Measurements from ENCODE around the gene BIN1. TPM values are rescaled to one million over a fixed set of nuclear protein-coding genes. Genes with fewer than 3 reads are reported as not detected.

BIN1 gene
- total RNA-seq, 1 experiment from 2014 or later = 31.8 TPM

- TF ChIP-seq ELF1 (IDR thresholded peaks at IDR 0.05; ENCODE audit: borderline replicate concordance, low read depth) (no peak), SIN3A (IDR thresholded peaks at IDR 0.05; ENCODE audit: low read depth) (no peak), POLR2AphosphoS5 (IDR thresholded peaks at IDR 0.05; ENCODE audit: low read depth, low read length) (no peak), POLR2A (IDR thresholded peaks at IDR 0.05; ENCODE audit: borderline replicate concordance, extremely low read depth, insufficient read depth, insufficient read length) (no peak), SRF (IDR thresholded peaks at IDR 0.05; ENCODE audit: low read depth) (no peak), EZH2phosphoT487 (IDR thresholded peaks at IDR 0.05; ENCODE audit: borderline replicate concordance) (no peak), ZFX (IDR thresholded peaks at IDR 0.05) (no peak), ATF3 (IDR thresholded peaks at IDR 0.05) (no peak)
Observed at GRCh38 chr2:127003070-127003800, 103.7 kb downstream of the BIN1 start (continued).

- BruUV-seq (replicated peaks) = no TSS peak
- Histone ChIP-seq H3K79me2 (ENCODE audit: insufficient read depth, low read length) (no peaks in the 10 kb centered on the region), H3K4me2 (ENCODE audit: low read length) (no peak overlapping the region), H3K27ac (ENCODE audit: low read depth, low read length) (no peak overlapping the region), H4K20me1 (ENCODE audit: insufficient read depth) (no peaks in the 10 kb centered on the region), H3K4me3 (replicated peaks in 1 of 2; ENCODE audit: low read depth in 1 of 2, low read length in 2 of 2) (no peak overlapping the region), H3K4me1 (ENCODE audit: control insufficient read depth in 1 of 2, insufficient read depth in 2 of 2, low read length in 2 of 2) (no peaks in the 10 kb centered on the region), H3K9me3 (ENCODE audit: control insufficient read depth in 1 of 2, insufficient read depth in 1 of 2, low read depth in 1 of 2, low read length in 2 of 2) (no peaks in the 10 kb centered on the region), H3K27me3 (ENCODE audit: insufficient read depth, low read length) (no peaks in the 10 kb centered on the region), H2AFZ (ENCODE audit: low read depth, low read length, poor library complexity, severe bottlenecking) (no peak overlapping the region), H3K9ac (ENCODE audit: low read length) (no peak overlapping the region), H3K36me3 (ENCODE audit: control insufficient read depth in 1 of 2, insufficient read depth in 2 of 2, low read length in 2 of 2) (no peaks in the 10 kb centered on the region), H3K9me2 (ENCODE audit: insufficient read depth) (no peaks in the 10 kb centered on the region)
- intact Hi-C loops (cut with micrococcal nuclease) = no loop called here
- ATAC-seq = no peak
- RAD21 ChIA-PET (ENCODE audit: low non-redundant PET in 1 of 2, low total read pairs in 2 of 2, uncharacterized antibody in 2 of 2, unreplicated experiment in 2 of 2) = no interaction called here
- CTCF ChIA-PET = interaction anchor here (1.3 kb wide), 1 partner anchor 29 kb away, joined by 4 read pairs; no protein-coding TSS in a partner anchor
- no peak for DNase-seq (ENCODE audit: low read depth, low spot score)
- POLR2A ChIA-PET = no interaction called here
- TF ChIP-seq TCF7L2 (IDR thresholded peaks at IDR 0.05; ENCODE audit: borderline replicate concordance, extremely low read depth, insufficient read depth, insufficient read length) = no peak
- TF ChIP-seq EGR1 (IDR thresholded peaks at IDR 0.05; ENCODE audit: low read depth) = no peak
- TF ChIP-seq ZNF274 (IDR thresholded peaks at IDR 0.05; ENCODE audit: low read depth, low read length) = no peak
- TF ChIP-seq JUND (IDR thresholded peaks at IDR 0.05) = no peak
- TF ChIP-seq POLR2AphosphoS5 (IDR thresholded peaks at IDR 0.05; ENCODE audit: low read depth, low read length) = no peak
- TF ChIP-seq MAX (IDR thresholded peaks at IDR 0.05) = no peak
- TF ChIP-seq ZBTB33 (IDR thresholded peaks at IDR 0.05; ENCODE audit: extremely low read depth, insufficient replicate concordance, low read length) = no peak
- no peak for TF ChIP-seq CTCF (IDR thresholded peaks at IDR 0.05 in 2 of 3, conservative IDR thresholded peaks at IDR 0.05 in 1 of 3; ENCODE audit: borderline replicate concordance in 1 of 3, insufficient read depth in 1 of 3, low read depth in 2 of 3, low read length in 2 of 3)
- TF ChIP-seq REST (IDR thresholded peaks at IDR 0.05; ENCODE audit: low read depth) = no peak
- TF ChIP-seq POLR2A (IDR thresholded peaks at IDR 0.05; ENCODE audit: borderline replicate concordance, extremely low read depth, insufficient read depth, insufficient read length) = no peak
- no peak for TF ChIP-seq CEBPB (IDR thresholded peaks at IDR 0.05; ENCODE audit: low read depth)
- no peak for TF ChIP-seq EZH2phosphoT487 (IDR thresholded peaks at IDR 0.05; ENCODE audit: borderline replicate concordance)
Observed at GRCh38 chr2:127001751-127002150, 105.2 kb downstream of the BIN1 start.
